NCI-H2196 treated with DMSO at 0.1 percent for 48 hours (cell line): ENCODE data around the gene ADAMTSL2.

ENCODE experiments used
- DNase-seq: peaks from one replicate; lab custom pipeline; 2025; ENCODE audit not compliant: unreplicated experiment; lab: John Stamatoyannopoulos, UW

Gene ADAMTSL2

GRCh38 chr9:133603135-133603927 lies 68.8 kb downstream of the ADAMTSL2 start:
- DNase-seq, result peak; percentile 59

GRCh38 chr9:133604214-133604613 lies 69.7 kb downstream of the ADAMTSL2 start:
- DNase-seq, result no peak

GRCh38 chr9:133604856-133605255 lies 70.4 kb downstream of the ADAMTSL2 start:
- no peak for DNase-seq

GRCh38 chr9:133605446-133605845 lies 70.9 kb downstream of the ADAMTSL2 start:
- no peak for DNase-seq

- no peak for DNase-seq
Measured at GRCh38 chr9:133605856-133606707, 71.6 kb downstream of the ADAMTSL2 start.

- no peak for DNase-seq
Measured at GRCh38 chr9:133606708-133607025, 72.2 kb downstream of the ADAMTSL2 start.

- DNase-seq, result no peak
Measured at GRCh38 chr9:133607381-133607780, 72.9 kb downstream of the ADAMTSL2 start.

GRCh38 chr9:133607976-133608375 lies 73.5 kb downstream of the ADAMTSL2 start:
- DNase-seq, result no peak

- no peak for DNase-seq
Measured at GRCh38 chr9:133608382-133608781, 73.9 kb downstream of the ADAMTSL2 start.

GRCh38 chr9:133608889-133609288 lies 74.4 kb downstream of the ADAMTSL2 start:
- no peak for DNase-seq

GRCh38 chr9:133609311-133610098 lies 75.0 kb downstream of the ADAMTSL2 start, which contains the start of gene FAM163B:
TSS of gene FAM163B (minus strand) at chr9:133609389. CDS start at chr9:133580223, 29,166 bp downstream.
- DNase-seq, result peak; percentile 44

GRCh38 chr9:133610845-133611244 lies 76.3 kb downstream of the ADAMTSL2 start:
- DNase-seq, result no peak

- no peak for DNase-seq
Measured at GRCh38 chr9:133612051-133612450, 77.5 kb downstream of the ADAMTSL2 start.

GRCh38 chr9:133612816-133613215 lies 78.3 kb downstream of the ADAMTSL2 start:
- no peak for DNase-seq

- no peak for DNase-seq
Measured at GRCh38 chr9:133613432-133613831, 78.9 kb downstream of the ADAMTSL2 start.

- DNase-seq, result no peak
Measured at GRCh38 chr9:133614056-133614455, 79.6 kb downstream of the ADAMTSL2 start.

- DNase-seq, result no peak
Measured at GRCh38 chr9:133614678-133615077, 80.2 kb downstream of the ADAMTSL2 start.

- DNase-seq, result no peak
Measured at GRCh38 chr9:133615186-133615585, 80.7 kb downstream of the ADAMTSL2 start.

- no peak for DNase-seq
Measured at GRCh38 chr9:133615606-133616188, 81.2 kb downstream of the ADAMTSL2 start.

- no peak for DNase-seq
Measured at GRCh38 chr9:133616643-133617405, 82.3 kb downstream of the ADAMTSL2 start.
